GM21360 (cell line): ENCODE measurements around the gene ZSWIM5.
"Not testable (repeated sequence)": the region's sequence is repeated elsewhere in the genome, so short reads cannot be mapped to it uniquely, and the experiment has no call there.

Experiments
- ATAC-seq: cut with Tn5 transposase; IDR thresholded peaks from one replicate; pipeline ENCODE4 v1.9.1; 2021; ENCODE audit warnings: mild to moderate bottlenecking, moderate library complexity; ENCODE audit not compliant: unreplicated experiment

ZSWIM5 gene

GRCh38 chr1:45008076-45008475 is 198.3 kb downstream of the ZSWIM5 start:
- no peak for ATAC-seq

- no peak for ATAC-seq
Observed at GRCh38 chr1:45007311-45007710, 199.1 kb downstream of the ZSWIM5 start.

GRCh38 chr1:45005761-45006160 is 200.6 kb downstream of the ZSWIM5 start:
- no peak for ATAC-seq

- ATAC-seq, result no peak
Observed at GRCh38 chr1:45004281-45004920, 202.0 kb downstream of the ZSWIM5 start.

GRCh38 chr1:45003741-45004140 is 202.7 kb downstream of the ZSWIM5 start:
- ATAC-seq, result no peak

GRCh38 chr1:45002650-45003645 is 203.5 kb downstream of the ZSWIM5 start:
- no peak for ATAC-seq

- not testable (repeated sequence) for ATAC-seq
Observed at GRCh38 chr1:45001576-45001975, 204.8 kb downstream of the ZSWIM5 start.

- ATAC-seq, result no peak
Observed at GRCh38 chr1:45001011-45001481, 205.4 kb downstream of the ZSWIM5 start.

- no peak for ATAC-seq
Observed at GRCh38 chr1:44999232-44999631, 207.2 kb downstream of the ZSWIM5 start.

- ATAC-seq, result no peak
Observed at GRCh38 chr1:44995467-44996238, 210.8 kb downstream of the ZSWIM5 start.

- ATAC-seq, result no peak
Observed at GRCh38 chr1:44994309-44994898, 212.0 kb downstream of the ZSWIM5 start.

GRCh38 chr1:44988531-44989156 is 217.8 kb downstream of the ZSWIM5 start:
- ATAC-seq, result no peak

- no peak for ATAC-seq
Observed at GRCh38 chr1:44985747-44986359, 220.6 kb downstream of the ZSWIM5 start.

GRCh38 chr1:44977372-44977771 is 229.0 kb downstream of the ZSWIM5 start:
- not testable (repeated sequence) for ATAC-seq

GRCh38 chr1:44976252-44976651 is 230.2 kb downstream of the ZSWIM5 start:
- no peak for ATAC-seq

- no peak for ATAC-seq
Observed at GRCh38 chr1:44973645-44974044, 232.8 kb downstream of the ZSWIM5 start.

- no peak for ATAC-seq
Observed at GRCh38 chr1:44970317-44970716, 236.1 kb downstream of the ZSWIM5 start.
